Measurements from ENCODE around the gene DBH.
"Not testable (repeated sequence)": the region's sequence is repeated elsewhere in the genome, so short reads cannot be mapped to it uniquely, and the experiment has no call there.

The DBH gene

DNA sequence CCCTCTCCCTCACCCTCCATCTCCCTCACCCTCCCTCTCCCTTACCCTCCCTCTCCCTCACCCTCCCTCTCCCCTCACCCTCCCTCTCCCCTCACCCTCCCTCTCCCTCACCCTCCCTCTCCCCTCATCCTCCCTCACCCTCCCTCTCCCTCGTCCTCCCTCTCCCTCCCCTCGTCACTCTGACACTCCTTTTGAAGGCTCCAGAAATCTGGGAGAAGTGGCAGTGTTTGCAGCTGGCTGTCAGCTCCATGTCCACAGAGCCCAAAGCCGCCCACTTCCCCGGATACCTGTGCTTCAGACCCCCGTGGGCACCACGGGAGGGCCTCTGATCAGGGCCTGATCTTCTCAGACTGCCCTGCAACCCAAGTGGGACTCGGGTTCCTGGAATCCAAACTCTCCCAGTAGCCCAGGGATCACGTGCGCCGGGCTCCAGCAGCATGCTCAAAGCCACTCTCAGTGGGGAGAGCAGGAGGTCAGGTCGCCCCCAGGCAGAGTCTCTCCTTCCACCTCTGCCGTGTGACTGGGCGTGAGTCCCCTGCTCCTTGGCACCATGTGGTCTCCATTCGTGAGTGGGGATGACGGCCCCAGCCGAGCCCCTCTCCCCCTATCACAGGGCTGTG is 33.1 kb downstream of the DBH start:
- DNase-seq = no peak

GRCh38 chr9:133670466-133670865 is 34.3 kb downstream of the DBH start:
- no peak for DNase-seq

- DNase-seq = no peak
These were observed 35.2 kb downstream of the DBH start for GRCh38 chr9:133671371-133671770.

- DNase-seq = no peak
These were observed 36.5 kb downstream of the DBH start for GRCh38 chr9:133672503-133673257.

DNA sequence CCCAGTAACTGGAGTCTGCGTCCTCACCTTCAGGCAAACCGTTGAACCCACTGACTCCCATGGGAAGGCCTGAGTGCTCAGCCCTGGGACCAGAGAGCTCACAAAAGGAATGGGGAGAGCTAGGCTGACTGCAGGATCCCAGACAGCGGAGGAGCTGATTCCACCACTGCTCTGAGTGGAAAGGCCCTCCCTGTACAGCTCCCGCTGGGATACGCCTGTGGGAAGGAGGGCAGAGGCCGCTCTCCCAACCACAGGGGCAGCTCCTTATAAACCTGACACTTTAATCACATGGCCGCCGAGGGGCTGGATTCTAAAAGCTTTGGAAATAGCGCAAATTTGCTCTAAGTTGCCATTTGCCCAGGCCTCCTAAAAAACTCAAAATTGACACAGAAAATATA is 37.1 kb downstream of the DBH start:
- no peak for DNase-seq

- no peak for DNase-seq
These were observed 37.9 kb downstream of the DBH start for GRCh38 chr9:133674091-133674490.

DNA sequence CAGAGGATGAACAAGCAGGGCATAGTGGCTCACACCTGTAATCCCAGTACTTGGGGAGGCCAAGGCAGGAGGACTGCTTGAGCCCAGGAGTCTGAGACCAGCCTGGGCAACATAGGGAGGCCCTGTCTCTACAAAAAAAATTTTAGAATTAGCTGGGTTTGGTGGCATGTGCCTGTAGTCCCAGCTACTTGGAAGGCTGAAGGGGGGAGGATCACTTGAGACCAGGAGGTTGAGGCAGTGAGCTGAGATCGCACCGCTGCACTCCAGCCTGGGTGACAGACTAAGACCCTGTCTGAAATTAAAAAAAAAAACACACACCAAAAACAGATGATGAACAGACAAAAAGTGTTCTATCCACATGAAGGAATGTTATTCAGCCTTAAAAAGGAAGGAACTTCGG is 39.6 kb downstream of the DBH start:
- DNase-seq = not testable (repeated sequence)

DNA sequence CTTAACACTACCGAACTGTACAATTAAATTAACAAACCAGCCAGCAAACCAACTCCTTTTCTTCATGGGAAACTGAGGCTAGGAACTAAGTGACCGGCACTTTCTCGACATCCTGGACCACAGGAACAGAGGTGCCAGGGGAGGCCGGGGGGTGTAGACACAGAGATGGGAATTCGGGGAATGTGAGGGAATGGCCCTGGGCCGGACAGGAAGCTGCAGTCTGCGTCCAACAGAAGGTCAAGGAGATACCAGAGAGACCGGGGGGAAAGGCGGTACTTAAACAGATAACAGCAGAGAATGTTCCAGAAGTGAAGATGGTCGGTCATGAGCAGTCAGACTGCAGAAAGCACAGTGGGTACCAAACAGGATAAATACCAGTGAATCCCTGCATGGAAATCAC is 40.3 kb downstream of the DBH start:
- DNase-seq = no peak

DNA sequence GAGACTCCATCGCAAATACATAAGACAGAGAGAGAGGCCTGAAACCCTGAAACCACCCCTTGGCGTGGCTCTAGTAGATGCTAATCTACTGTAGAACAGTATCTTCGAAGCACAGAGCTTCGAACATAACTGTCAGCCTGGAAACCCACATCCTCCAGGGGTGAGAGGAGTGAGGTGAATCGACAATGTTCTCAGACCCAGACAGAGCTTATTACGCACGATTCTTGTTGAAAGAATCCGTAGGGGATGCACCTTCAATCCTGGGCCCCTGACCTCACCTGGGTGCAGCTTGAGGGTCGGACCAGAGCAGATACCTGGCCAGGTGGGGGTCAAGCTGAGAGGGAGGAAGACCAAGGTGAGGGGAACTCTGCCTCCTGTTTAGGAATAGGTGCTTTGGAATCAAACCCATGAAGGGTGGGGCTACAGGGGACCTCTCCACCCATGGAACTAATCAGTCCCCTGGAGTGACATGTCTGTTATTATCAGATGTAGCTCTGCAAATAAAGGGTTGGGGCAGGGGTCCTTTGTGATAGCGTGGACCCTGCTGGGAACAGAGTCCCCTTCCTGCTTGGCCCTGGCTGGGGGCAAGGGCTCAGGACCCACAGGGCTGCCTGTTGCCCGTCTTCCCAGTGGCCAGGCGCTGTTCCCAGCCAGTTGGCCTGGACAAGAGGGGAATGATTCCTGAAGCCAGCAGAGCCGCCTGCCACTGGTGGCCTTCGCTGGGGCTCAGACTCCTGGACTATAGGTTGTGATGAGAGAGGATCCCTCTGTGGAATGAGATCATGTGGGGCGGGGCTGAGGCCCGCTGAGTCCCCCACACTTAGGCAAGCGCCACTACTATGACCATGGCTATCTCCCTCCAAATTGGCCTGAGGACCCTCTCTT is 41.2 kb downstream of the DBH start:
- peak; percentile 27 for DNase-seq

GRCh38 chr9:133679056-133679455 is 42.9 kb downstream of the DBH start:
- no peak for DNase-seq

GRCh38 chr9:133679466-133680061 is 43.4 kb downstream of the DBH start:
- no peak for DNase-seq

GRCh38 chr9:133680250-133680975 is 44.2 kb downstream of the DBH start:
- DNase-seq = no peak

GRCh38 chr9:133680976-133681657 is 45.0 kb downstream of the DBH start:
- DNase-seq = no peak

GRCh38 chr9:133681658-133682306 is 45.6 kb downstream of the DBH start:
- DNase-seq = no peak

DNA sequence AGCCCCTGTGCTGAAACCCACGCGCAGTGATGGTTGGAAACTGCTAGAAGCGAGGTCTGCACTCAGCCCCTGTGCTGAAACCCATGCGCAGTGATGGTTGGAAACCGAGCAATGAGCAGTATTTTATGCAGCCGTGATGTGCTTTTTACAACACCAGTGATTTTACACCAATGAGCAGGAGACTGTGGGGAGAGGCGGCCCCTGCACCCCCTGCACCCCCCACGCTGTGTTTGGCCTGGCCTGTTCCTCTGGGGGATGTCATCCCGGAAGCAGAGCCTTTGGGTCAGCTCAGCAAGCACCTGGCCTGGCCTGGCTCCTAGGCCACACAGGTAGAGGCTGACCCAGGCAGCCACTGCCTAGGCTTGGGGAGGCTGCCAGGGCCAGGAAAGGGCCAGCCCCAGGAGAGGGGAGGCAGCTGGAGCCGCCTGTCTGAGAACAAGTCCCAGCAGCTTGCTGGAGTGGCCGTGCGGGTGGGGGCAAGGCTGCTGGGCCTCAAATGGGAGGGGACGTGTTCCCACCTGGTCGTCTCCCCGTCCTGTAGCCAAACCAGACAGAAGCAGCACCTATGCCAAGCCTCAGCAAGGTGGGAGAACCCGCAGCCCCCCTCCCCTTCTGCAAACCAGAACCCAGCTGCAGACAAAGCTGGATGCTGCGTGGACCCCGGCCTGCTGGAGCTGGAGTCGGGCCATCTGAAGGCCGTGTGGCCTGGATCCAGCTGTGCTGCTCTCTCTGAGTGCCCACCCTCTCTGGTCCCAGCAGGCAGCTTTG is 46.8 kb downstream of the DBH start:
- DNase-seq = no peak

DNA sequence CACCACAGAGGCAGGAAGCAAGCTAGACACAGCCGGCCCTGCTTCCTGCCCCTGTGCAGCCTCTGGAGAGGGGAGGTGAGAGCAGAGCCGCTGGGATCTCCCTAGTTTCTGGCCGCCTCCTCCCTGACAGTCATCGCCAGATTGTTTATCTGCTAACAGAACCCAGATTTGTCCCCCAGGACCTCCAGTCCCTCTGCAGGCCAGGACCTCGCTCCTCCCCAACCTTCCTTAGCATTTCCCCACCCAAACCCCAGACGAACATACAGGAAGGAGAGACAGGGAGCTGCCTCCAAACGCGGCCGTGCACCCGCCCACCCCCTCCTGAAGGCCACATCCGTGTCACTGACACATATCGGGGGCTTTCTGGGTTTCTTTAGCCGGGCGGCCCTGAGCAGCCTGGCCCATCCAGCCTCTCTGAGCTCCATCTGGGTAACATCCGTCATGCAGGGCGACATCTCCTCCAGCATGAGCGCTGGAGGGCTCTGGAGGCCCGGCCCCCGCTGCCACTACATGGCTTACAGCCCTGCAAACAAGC is 47.5 kb downstream of the DBH start:
- DNase-seq = no peak

- no peak for DNase-seq
These were observed 48.2 kb downstream of the DBH start for GRCh38 chr9:133684121-133684935.

DNA sequence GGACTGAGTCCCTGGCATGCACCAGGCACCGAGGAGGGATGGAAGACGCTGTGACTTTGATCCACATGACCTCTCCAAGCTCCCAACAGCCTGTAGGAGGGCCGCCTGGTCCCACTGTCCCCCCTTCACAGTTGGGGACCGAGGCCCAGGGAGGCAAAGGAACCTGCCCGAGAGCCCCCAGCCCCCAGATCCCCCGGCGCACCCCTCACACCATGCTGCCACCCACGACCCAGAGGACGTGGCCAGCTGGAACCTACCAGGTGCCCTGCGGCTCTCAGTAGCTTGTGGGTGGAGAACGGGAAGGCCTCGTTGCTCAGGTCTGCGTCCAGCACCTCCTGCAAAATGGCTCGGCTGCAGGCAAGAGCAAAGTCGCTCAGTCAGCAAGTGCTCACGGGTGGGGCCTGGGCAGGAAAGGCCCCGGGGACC is 48.8 kb downstream of the DBH start:
- DNase-seq = no peak

All from OCI-M1 (cell line).